ENCODE results near the gene SH3BP4.

Gene SH3BP4

DNA sequence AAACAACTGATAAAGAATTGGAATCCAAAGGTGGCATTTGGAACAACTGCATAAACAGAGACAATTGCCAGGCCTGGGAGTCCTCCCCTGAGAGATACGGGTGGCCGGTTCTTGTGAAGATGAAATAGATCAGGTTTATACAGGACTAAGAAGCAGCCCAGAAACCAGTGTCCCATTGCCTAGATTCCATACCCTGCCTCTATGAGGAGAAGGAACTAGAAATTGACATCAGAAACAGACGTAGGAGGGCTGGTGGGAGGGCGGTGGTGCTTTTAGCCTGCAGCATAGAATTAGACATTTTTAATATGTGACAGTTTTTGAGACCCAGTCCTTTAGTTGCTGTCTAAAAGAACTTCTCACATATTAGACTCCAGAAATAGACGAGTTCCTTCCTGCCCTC lies 11.8 kb upstream of the SH3BP4 start:
- FAIRE-seq (no peak), DNase-seq (ENCODE audit: insufficient read length, low spot score) (no peak)
- no peak for TF ChIP-seq PAX5 (IDR thresholded peaks at IDR 0.05; ENCODE audit: insufficient read depth, low read length, severe bottlenecking)
- no peak for TF ChIP-seq SPI1 (IDR thresholded peaks at IDR 0.05; ENCODE audit: low read depth, low read length)
- TF ChIP-seq POU2F2 (IDR thresholded peaks at IDR 0.05; ENCODE audit: low read depth, low read length) = no peak
- no peak for TF ChIP-seq TAF1 (IDR thresholded peaks at IDR 0.05; ENCODE audit: low read depth, low read length)
- no peak for TF ChIP-seq POLR2A (IDR thresholded peaks at IDR 0.05; ENCODE audit: low read depth, low read length)
- TF ChIP-seq POLR2AphosphoS5 (IDR thresholded peaks at IDR 0.05; ENCODE audit: low read depth, low read length) = no peak

DNA sequence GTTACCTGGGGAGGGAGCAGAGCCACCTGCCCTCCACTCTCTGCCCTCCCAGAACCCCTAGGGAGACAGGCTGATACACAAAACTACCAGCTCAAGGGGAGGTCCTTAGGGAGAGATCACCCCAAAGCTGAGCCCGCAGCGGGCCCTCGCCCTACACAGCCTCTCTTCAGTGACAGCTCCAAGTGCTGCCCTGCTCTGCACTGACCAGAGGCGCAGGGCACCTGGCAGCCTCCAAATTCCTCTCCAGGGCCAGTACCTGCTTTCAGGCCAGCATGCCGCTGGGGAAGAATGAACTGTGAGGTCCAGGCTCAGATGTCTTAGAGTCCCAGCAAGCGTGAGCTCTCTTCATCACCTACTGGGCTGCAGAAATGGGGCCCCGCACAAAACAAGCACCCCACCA lies 11.3 kb upstream of the SH3BP4 start:
- DNase-seq (ENCODE audit: insufficient read length, low spot score) (no peak), FAIRE-seq (no peak)
- no peak for TF ChIP-seq POLR2A (IDR thresholded peaks at IDR 0.05; ENCODE audit: low read depth, low read length)
- TF ChIP-seq SPI1 (IDR thresholded peaks at IDR 0.05; ENCODE audit: low read depth, low read length) = no peak
- TF ChIP-seq POLR2AphosphoS5 (IDR thresholded peaks at IDR 0.05; ENCODE audit: low read depth, low read length) = no peak
- TF ChIP-seq TAF1 (IDR thresholded peaks at IDR 0.05; ENCODE audit: low read depth, low read length) = no peak
- TF ChIP-seq PAX5 (IDR thresholded peaks at IDR 0.05; ENCODE audit: insufficient read depth, low read length, severe bottlenecking) = no peak
- no peak for TF ChIP-seq POU2F2 (IDR thresholded peaks at IDR 0.05; ENCODE audit: low read depth, low read length)

- DNase-seq (ENCODE audit: insufficient read length, low spot score) = no peak
- no peak for TF ChIP-seq SPI1 (IDR thresholded peaks at IDR 0.05; ENCODE audit: low read depth, low read length)
- no peak for TF ChIP-seq TAF1 (IDR thresholded peaks at IDR 0.05; ENCODE audit: low read depth, low read length)
- no peak for TF ChIP-seq POLR2A (IDR thresholded peaks at IDR 0.05; ENCODE audit: low read depth, low read length)
- TF ChIP-seq POU2F2 (IDR thresholded peaks at IDR 0.05; ENCODE audit: low read depth, low read length) = no peak
- no peak for TF ChIP-seq PAX5 (IDR thresholded peaks at IDR 0.05; ENCODE audit: insufficient read depth, low read length, severe bottlenecking)
- TF ChIP-seq POLR2AphosphoS5 (IDR thresholded peaks at IDR 0.05; ENCODE audit: low read depth, low read length) = no peak
- FAIRE-seq = no peak
Measured at GRCh38 chr2:234945339-234945873, 6.4 kb upstream of the SH3BP4 start.

- FAIRE-seq (no peak), DNase-seq (ENCODE audit: insufficient read length, low spot score) (no peak)
- no peak for TF ChIP-seq POLR2A (IDR thresholded peaks at IDR 0.05; ENCODE audit: low read depth, low read length)
- TF ChIP-seq TAF1 (IDR thresholded peaks at IDR 0.05; ENCODE audit: low read depth, low read length) = no peak
- TF ChIP-seq POLR2AphosphoS5 (IDR thresholded peaks at IDR 0.05; ENCODE audit: low read depth, low read length) = no peak
- no peak for TF ChIP-seq PAX5 (IDR thresholded peaks at IDR 0.05; ENCODE audit: insufficient read depth, low read length, severe bottlenecking)
Measured at GRCh38 chr2:234947556-234947955, 4.3 kb upstream of the SH3BP4 start.

DNA sequence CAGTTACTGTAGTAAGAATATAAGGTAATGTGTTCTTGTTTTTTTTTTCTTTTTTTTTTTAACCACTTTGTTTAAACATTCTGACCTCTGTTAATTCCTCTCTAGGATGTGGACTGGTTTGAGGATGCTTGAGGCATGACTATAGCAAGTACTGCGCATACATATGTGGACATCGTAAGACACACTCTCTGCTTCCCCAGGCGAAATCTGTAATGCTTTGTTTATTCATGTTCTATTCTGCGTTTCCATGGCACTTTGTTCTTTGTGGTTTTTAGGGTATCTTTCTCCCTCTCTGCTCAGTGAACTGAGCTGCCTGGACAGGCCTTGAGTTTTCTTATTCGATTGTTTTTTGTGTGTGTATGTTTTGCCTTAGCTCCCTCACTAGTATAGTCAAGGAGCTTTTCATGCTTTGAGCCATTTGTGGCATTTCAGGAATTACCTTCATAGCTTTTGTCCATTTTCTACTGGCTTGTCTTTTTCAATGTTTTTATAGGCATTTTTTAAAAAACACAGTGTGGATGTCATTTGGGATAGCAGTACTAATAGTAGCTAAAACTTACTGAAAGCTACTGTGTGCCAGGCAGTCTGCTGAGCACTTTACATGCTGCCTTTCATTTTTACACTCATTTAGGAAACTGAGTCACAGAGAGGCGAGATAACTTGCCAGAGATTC lies 1.9 kb upstream of the SH3BP4 start:
- FAIRE-seq (no peak), DNase-seq (ENCODE audit: insufficient read length, low spot score) (no peak)
- TF ChIP-seq TAF1 (IDR thresholded peaks at IDR 0.05; ENCODE audit: low read depth, low read length) (no peak), POLR2A (IDR thresholded peaks at IDR 0.05; ENCODE audit: low read depth, low read length) (no peak), POLR2AphosphoS5 (IDR thresholded peaks at IDR 0.05; ENCODE audit: low read depth, low read length) (no peak), POU2F2 (IDR thresholded peaks at IDR 0.05; ENCODE audit: low read depth, low read length) (no peak), PAX5 (IDR thresholded peaks at IDR 0.05; ENCODE audit: insufficient read depth, low read length, severe bottlenecking) (no peak)

GRCh38 chr2:234950435-234950729 lies 1.4 kb upstream of the SH3BP4 start:
- FAIRE-seq (no peak), DNase-seq (ENCODE audit: insufficient read length, low spot score) (no peak)
- TF ChIP-seq SPI1 (IDR thresholded peaks at IDR 0.05; ENCODE audit: low read depth, low read length) (no peak), PAX5 (IDR thresholded peaks at IDR 0.05; ENCODE audit: insufficient read depth, low read length, severe bottlenecking) (no peak)

DNA sequence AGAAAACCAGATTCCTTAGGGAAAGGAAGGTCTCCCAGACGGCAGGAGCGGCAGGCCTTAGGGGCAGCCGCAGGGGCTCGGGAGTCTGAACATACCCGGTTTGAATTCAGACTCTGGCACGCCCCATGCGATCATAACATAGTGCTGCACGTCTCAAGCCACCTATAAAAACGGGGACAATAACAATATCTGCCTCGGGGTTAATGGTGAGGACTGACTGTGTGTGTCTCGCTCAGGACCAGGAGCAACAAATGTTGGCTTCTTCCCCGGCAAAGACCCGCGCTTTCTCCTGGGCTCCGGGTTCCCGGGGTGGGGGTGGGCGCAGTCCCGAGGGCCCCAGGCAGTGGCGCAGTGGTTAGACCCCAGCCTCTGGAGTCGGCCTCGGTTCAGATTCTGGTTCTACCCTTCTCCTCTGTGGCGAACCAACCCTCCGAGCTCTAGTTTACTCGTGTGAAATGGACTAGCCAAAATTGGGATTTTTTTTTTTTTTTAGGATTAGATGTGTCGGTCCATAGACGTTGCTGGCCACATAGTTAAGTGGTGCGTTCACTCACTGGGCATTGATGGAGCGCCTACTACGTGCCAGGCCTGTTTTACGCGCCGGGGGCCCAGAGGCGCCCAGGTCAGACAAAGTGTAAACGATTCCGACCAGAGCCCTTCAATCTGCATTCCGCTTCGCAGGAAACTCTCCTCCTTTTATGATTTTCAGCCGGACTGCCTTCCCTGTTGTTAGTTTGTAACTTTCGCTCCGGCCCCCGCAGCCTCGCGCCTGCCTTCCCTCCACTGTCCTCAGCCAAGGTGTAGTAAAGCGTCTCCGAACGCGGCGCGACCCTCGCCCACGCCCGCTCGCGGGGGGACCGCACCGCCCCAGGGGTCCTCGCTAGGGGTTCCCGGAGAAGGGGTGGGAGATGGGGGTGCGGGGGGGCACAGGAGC lies 820 bp upstream of the SH3BP4 start:
- TF ChIP-seq SPI1 (IDR thresholded peaks at IDR 0.05; ENCODE audit: low read depth, low read length) = no peak
- no peak for TF ChIP-seq PAX5 (IDR thresholded peaks at IDR 0.05; ENCODE audit: insufficient read depth, low read length, severe bottlenecking)
- TF ChIP-seq POLR2AphosphoS5 (IDR thresholded peaks at IDR 0.05; ENCODE audit: low read depth, low read length) = no peak
- no peak for TF ChIP-seq POU2F2 (IDR thresholded peaks at IDR 0.05; ENCODE audit: low read depth, low read length)
- TF ChIP-seq TAF1 (IDR thresholded peaks at IDR 0.05; ENCODE audit: low read depth, low read length) = no peak
- TF ChIP-seq POLR2A (IDR thresholded peaks at IDR 0.05; ENCODE audit: low read depth, low read length) = no peak
- no peak for DNase-seq (ENCODE audit: insufficient read length, low spot score)
- no peak for FAIRE-seq

DNA sequence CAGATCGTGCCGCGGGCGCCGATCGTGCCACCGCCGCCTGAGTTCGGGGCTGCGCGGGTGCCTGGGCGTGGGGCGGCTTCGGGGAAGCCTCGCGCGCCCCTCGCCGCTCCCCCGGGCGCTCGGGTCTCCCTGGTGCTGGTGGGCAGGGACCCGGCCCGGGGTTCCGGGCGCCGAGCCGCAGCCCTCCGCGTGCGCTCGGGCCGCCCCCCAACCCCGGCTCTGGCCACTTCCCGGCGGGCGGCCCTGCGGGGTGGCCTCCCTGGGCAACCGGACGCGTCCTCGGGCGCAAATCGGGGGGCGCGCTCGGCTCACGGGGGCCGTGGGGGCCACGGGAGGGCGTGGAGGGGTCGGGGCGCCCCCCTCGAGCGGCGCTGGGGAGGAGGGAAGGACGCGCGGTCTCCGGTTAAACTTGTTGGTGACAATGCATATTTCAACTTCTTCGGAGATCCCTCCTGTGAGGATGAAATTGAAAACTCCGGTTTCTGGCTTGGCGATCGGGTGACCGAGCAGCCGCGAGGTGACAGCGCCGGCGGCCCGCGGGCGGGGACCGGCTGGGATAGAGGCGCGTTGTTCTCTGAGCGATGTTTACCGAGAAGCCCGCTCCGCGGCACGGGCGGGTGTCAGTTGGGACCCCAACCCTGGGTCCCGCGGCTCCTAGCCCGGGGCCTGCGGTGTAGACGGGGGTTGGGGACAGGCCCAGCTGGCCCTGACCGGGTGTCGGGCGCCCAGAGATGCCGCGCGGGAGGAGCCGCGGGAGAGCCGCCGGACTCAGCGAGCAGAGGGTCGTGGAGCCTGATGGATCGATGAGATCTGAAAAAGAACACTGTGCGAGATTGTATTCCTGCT lies 676 bp downstream of the SH3BP4 start:
- TF ChIP-seq POU2F2 (IDR thresholded peaks at IDR 0.05; ENCODE audit: low read depth, low read length) = no peak
- TF ChIP-seq POLR2AphosphoS5 (IDR thresholded peaks at IDR 0.05; ENCODE audit: low read depth, low read length) = no peak
- TF ChIP-seq TAF1 (IDR thresholded peaks at IDR 0.05; ENCODE audit: low read depth, low read length) = no peak
- no peak for TF ChIP-seq PAX5 (IDR thresholded peaks at IDR 0.05; ENCODE audit: insufficient read depth, low read length, severe bottlenecking)
- no peak for TF ChIP-seq SPI1 (IDR thresholded peaks at IDR 0.05; ENCODE audit: low read depth, low read length)
- no peak for TF ChIP-seq POLR2A (IDR thresholded peaks at IDR 0.05; ENCODE audit: low read depth, low read length)
- DNase-seq (ENCODE audit: insufficient read length, low spot score) (no peak), FAIRE-seq (no peak)
